Right ventricle myocardium inferior (tissue), 1 donor: ENCODE measurements around the gene TEDDM1. TPM values are rescaled to one million over a fixed set of nuclear protein-coding genes. Genes with fewer than 3 reads are reported as not detected.
"Not testable (repeated sequence)": the region's sequence is repeated elsewhere in the genome, so short reads cannot be mapped to it uniquely, and the experiment has no call there.

ENCODE experiments used
- ATAC-seq: fragments of 200-7000 bp; cut with Tn5 transposase; one replicate; pipeline ENCODE4 v1.9.1; 2020; ENCODE audit warnings: mild to moderate bottlenecking, moderate library complexity
- DNase-seq: peaks from one replicate; pipeline ENCODE4 v3.0.0; 2021; ENCODE audit errors: missing footprints
- intact Hi-C: fragments of 100-400 bp; cut with DNase I; formaldehyde crosslinking; loops from one replicate; pipeline ENCODE4 v1.11.0; 2022
- long read RNA-seq: library from polyadenylated mRNA; unstranded; transcript quantifications from one replicate; pipeline ENCODE4 v2.0.0, GENCODE V29; 2021
- total RNA-seq: library from RNA; stranded (reverse); fragmentation: NEBNext Ultra II Directional; extraction: Animal tissue kit (Norgen Biotek cat#: 25700); gene quantifications from one replicate; pipeline ENCODE4 v1.2.1, GENCODE V29; 2021
- donor health status: DM: no; HTN: yes; CAD: no; lungs with severe emphysema.

TEDDM1 gene
- not detected for total RNA-seq
- long read RNA-seq, result 0 reads

- intact Hi-C loops, result no loop called here
- ATAC-seq (no peak), DNase-seq (no peak)
Measured at GRCh38 chr1:182400567-182400966, at the start of gene TEDDM1. TSS of gene TEDDM1 (minus strand) at chr1:182400667. CDS start at chr1:182400485, 182 bp downstream.

- intact Hi-C loops, result no loop called here
- no peak for ATAC-seq
Measured at GRCh38 chr1:182450087-182450486, 49.6 kb upstream of the TEDDM1 start, which contains the start of gene RGSL1. TSS of gene RGSL1 (plus strand) at chr1:182450146. CDS start at chr1:182450166, 20 bp downstream.

GRCh38 chr1:182447660-182448059, 47.2 kb upstream of the TEDDM1 start:
- intact Hi-C loops, result loop anchor here (2.0 to 5.0 kb wide), 3 partner anchors 140 to 339 kb away; partner anchors contain the start of genes RGS16 and RNASEL
- DNase-seq, result no peak
- ATAC-seq, result no peak

More at GRCh38 chr1:182450087-182450486, 49.6 kb upstream of the TEDDM1 start, which contains the start of gene RGSL1:
- DNase-seq, result no peak

- ATAC-seq, DNase-seq: not testable (repeated sequence)
- intact Hi-C loops, result loop anchor here (2.0 to 5.0 kb wide), 3 partner anchors 140 to 340 kb away; partner anchors contain the start of genes RGS16 and RNASEL
Measured at GRCh38 chr1:182447124-182447523, 46.7 kb upstream of the TEDDM1 start.

- no peak for DNase-seq
Measured at GRCh38 chr1:182446033-182446669, 45.7 kb upstream of the TEDDM1 start.

GRCh38 chr1:182444497-182444896, 44.0 kb upstream of the TEDDM1 start:
- DNase-seq (no peak), ATAC-seq (no peak)
- intact Hi-C loops, result no loop called here

More at GRCh38 chr1:182446033-182446669, 45.7 kb upstream of the TEDDM1 start:
- intact Hi-C loops, result loop anchor here (2.0 to 5.0 kb wide), 3 partner anchors 141 to 341 kb away; partner anchors contain the start of genes RGS16 and RNASEL
- peak; percentile 39 for ATAC-seq

- ATAC-seq (no peak), DNase-seq (no peak)
- intact Hi-C loops, result no loop called here
Measured at GRCh38 chr1:182442333-182442732, 41.9 kb upstream of the TEDDM1 start.

- intact Hi-C loops, result no loop called here
- ATAC-seq (no peak), DNase-seq (no peak)
Measured at GRCh38 chr1:182441719-182442118, 41.3 kb upstream of the TEDDM1 start.

GRCh38 chr1:182438326-182438725, 37.9 kb upstream of the TEDDM1 start:
- ATAC-seq (no peak), DNase-seq (no peak)
- intact Hi-C loops, result no loop called here

- DNase-seq, result no peak
- intact Hi-C loops, result no loop called here
- no peak for ATAC-seq
Measured at GRCh38 chr1:182433580-182433979, 33.1 kb upstream of the TEDDM1 start.

GRCh38 chr1:182431278-182431677, 30.8 kb upstream of the TEDDM1 start:
- intact Hi-C loops, result no loop called here
- DNase-seq (no peak), ATAC-seq (no peak)

- no peak for ATAC-seq
- no peak for DNase-seq
- intact Hi-C loops, result no loop called here
Measured at GRCh38 chr1:182430263-182431068, 30.0 kb upstream of the TEDDM1 start.

- DNase-seq, result no peak
- intact Hi-C loops, result no loop called here
- ATAC-seq, result no peak
Measured at GRCh38 chr1:182428043-182428442, 27.6 kb upstream of the TEDDM1 start.

- DNase-seq (no peak), ATAC-seq (no peak)
- intact Hi-C loops, result no loop called here
Measured at GRCh38 chr1:182426442-182427430, 26.3 kb upstream of the TEDDM1 start.

GRCh38 chr1:182415789-182416188, 15.3 kb upstream of the TEDDM1 start:
- DNase-seq, result no peak
- no peak for ATAC-seq
- intact Hi-C loops, result no loop called here

GRCh38 chr1:182413969-182414368, 13.5 kb upstream of the TEDDM1 start:
- no peak for ATAC-seq
- intact Hi-C loops, result no loop called here
- no peak for DNase-seq

GRCh38 chr1:182413486-182413885, 13.0 kb upstream of the TEDDM1 start:
- intact Hi-C loops, result no loop called here
- no peak for DNase-seq
- ATAC-seq, result no peak

- DNase-seq (no peak), ATAC-seq (peak; percentile 94)
- intact Hi-C loops, result no loop called here
Measured at GRCh38 chr1:182410620-182411273, 10.3 kb upstream of the TEDDM1 start.
